ENCODE results near the gene RAB33B. TPM values are rescaled to one million over a fixed set of nuclear protein-coding genes. Genes with fewer than 3 reads are reported as not detected.
A peak's percentile ranks its signal among the peaks of the same experiment; 100 is the strongest.

RAB33B gene
- total RNA-seq, 1 donor from 2014 or later: 9.8 TPM

- TF ChIP-seq CTCF (IDR thresholded peaks at IDR 0.05): no peak
- Histone ChIP-seq H3K27ac (no peak overlapping the region), H3K9me3 (no peaks in the 10 kb centered on the region), H3K4me3 (no peak overlapping the region), H3K36me3 (peaks cover 92% of the 10 kb centered on the region), H3K4me1 (no peaks in the 10 kb centered on the region), H3K27me3 (no peaks in the 10 kb centered on the region)
- peak; percentile 53 for ATAC-seq
- intact Hi-C loops (cut with DNase I): no loop called here
- no peak for DNase-seq
Observed at GRCh38 chr4:139524062-139524631, 70.2 kb downstream of the RAB33B start.

DNA sequence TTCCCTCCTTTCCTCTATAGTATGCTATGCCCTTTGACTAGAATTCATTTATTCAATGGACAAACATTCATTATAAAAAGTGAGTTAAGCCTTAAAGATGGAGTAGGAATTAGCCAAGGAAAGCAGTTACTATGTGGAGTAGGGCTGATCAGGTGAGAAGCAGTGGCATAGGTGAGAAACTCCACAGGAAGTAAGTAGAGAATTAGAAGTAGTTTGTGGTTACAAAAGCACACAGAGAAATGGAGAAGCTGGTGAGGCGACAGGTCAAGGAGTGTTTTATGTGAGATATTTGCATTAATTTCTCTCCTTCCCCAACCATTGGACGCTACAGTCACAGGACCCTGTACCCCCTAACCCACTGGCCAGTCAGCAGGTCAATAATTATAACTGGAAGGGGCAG is 71.5 kb downstream of the RAB33B start:
- Histone ChIP-seq H3K4me3 (no peak overlapping the region), H3K27me3 (no peaks in the 10 kb centered on the region), H3K4me1 (no peaks in the 10 kb centered on the region), H3K27ac (no peak overlapping the region), H3K36me3 (peaks cover 82% of the 10 kb centered on the region), H3K9me3 (no peaks in the 10 kb centered on the region)
- no peak for DNase-seq
- TF ChIP-seq CTCF (IDR thresholded peaks at IDR 0.05): no peak
- ATAC-seq: no peak
- intact Hi-C loops (cut with DNase I): no loop called here

Other genes with a start within 250 kb of the RAB33B start
- 0.75 TPM for gene MGARP, start 173.9 kb upstream of the RAB33B start, total RNA-seq
- 38.5 TPM for gene NAA15, start 152.6 kb upstream of the RAB33B start, total RNA-seq
- gene NDUFC1, start 151.6 kb upstream of the RAB33B start, total RNA-seq: 52.9 TPM
- 44.9 TPM for gene SETD7, start 102.1 kb downstream of the RAB33B start, total RNA-seq
- 64.6 TPM for gene MGST2, start 211.7 kb downstream of the RAB33B start, total RNA-seq